Neural progenitor cell (in vitro differentiated cells): Measurements from ENCODE around the gene ANAPC15.

ENCODE experiments used
- CTCF ChIP-seq: fragments of 200-600 bp; sonication (generic); IDR thresholded peaks from 2 replicates; pipeline ENCODE4 v1.5.1; 2017; ENCODE audit warnings: antibody characterized with exemption, mild to moderate bottlenecking
- EZH2 ChIP-seq: fragments of 200-600 bp; sonication (generic); IDR thresholded peaks from 2 replicates; pipeline ENCODE4 v1.6.1; 2017; ENCODE audit warnings: antibody characterized with exemption, mild to moderate bottlenecking, moderate library complexity
- EZH2phosphoT487 ChIP-seq: fragments of 200-600 bp; sonication (generic); IDR thresholded peaks from 2 replicates; pipeline ENCODE4 v1.6.1; 2017; ENCODE audit warnings: antibody characterized with exemption

DNA sequence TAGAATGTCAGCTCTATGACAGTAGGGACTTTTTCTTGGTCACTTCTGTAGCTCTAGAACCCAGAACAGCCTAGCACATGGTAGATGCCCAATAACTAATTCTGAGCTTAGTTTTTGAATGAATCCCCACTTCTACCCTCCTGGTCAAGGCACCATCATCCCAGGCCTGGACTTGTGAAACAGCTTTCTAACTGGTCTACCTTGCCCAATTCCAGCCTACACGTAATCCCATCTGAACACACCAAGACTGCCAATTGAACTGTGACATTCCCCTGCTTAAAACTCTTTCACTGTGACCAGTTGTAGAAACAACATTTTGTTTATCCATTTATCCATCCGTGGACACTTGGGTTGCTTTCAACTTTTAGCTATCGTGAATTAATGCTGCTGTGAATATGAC, 16.9 kb upstream of the ANAPC15 start:
- TF ChIP-seq CTCF, result no peak
- TF ChIP-seq EZH2, result no peak
- TF ChIP-seq EZH2phosphoT487, result no peak
